ENCODE data around the gene NAGLU.

GRCh38 chr17:42578282-42578869 is 42.3 kb downstream of the NAGLU start:
- TF ChIP-seq EZH2 (IDR thresholded peaks at IDR 0.05; ENCODE audit: low read length) = no peak
- TF ChIP-seq, protein P1, sequence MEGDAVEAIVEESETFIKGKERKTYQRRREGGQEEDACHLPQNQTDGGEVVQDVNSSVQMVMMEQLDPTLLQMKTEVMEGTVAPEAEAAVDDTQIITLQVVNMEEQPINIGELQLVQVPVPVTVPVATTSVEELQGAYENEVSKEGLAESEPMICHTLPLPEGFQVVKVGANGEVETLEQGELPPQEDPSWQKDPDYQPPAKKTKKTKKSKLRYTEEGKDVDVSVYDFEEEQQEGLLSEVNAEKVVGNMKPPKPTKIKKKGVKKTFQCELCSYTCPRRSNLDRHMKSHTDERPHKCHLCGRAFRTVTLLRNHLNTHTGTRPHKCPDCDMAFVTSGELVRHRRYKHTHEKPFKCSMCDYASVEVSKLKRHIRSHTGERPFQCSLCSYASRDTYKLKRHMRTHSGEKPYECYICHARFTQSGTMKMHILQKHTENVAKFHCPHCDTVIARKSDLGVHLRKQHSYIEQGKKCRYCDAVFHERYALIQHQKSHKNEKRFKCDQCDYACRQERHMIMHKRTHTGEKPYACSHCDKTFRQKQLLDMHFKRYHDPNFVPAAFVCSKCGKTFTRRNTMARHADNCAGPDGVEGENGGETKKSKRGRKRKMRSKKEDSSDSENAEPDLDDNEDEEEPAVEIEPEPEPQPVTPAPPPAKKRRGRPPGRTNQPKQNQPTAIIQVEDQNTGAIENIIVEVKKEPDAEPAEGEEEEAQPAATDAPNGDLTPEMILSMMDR (optimal IDR thresholded peaks at IDR 0.05 in 1 of 3, IDR thresholded peaks at IDR 0.05 in 1 of 3, conservative IDR thresholded peaks at IDR 0.05 in 1 of 3; ENCODE audit: extremely low read depth in 1 of 3, insufficient read depth in 2 of 3, low read length in 3 of 3) = peak; percentile 82 to 83 (median 83)

Data from keratinocyte (primary cell).